Adrenal gland (tissue), 5 donors: Measurements from ENCODE around the gene CELF3.

Experiments used
- POLR2A ChIP-seq, 2 donors: fragments of 450-650 bp; IDR thresholded peaks; one replicate each; pipeline ENCODE4 v1.6.1; 2017; ENCODE audit warnings: antibody characterized with exemption in 2 of 2, mild to moderate bottlenecking in 2 of 2, moderate library complexity in 1 of 2
- TF ChIP-seq, protein P1 (sequence below), 6 experiments: fragments of 450-650 bp in 4 of 6; fragments of 200-600 bp in 2 of 6; sonication (generic) in 1 of 6; IDR thresholded peaks; 1 replicate in 5 of 6; 2 replicates in 1 of 6; pipeline versions ENCODE4 v1.5.1 to v1.8.0; 2016 to 2021; ENCODE audit warnings: antibody characterized with exemption in 6 of 6, mild to moderate bottlenecking in 2 of 6, moderate library complexity in 1 of 6
- donor health status: DM: no; HTN: no; CAD: no.

DNA sequence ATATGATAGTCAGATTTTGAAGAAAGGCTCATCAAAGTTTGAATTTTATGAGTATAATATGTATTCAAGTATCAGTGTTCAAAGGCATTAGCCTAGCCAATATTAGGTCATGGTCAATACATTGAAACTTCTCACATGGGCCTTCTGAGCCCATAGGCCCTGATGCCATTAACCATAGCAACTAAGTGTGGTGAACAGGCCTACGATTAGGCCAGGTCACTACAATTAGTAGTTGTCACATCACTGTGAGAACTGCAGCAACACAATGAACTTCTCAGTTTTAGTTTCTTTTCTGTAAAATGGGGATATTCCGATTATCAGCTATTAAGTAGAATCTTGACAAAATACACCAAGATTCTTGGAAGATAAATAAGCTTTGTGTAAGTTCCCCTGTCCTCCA is 30.0 kb downstream of the CELF3 start:
- TF ChIP-seq, protein P1, sequence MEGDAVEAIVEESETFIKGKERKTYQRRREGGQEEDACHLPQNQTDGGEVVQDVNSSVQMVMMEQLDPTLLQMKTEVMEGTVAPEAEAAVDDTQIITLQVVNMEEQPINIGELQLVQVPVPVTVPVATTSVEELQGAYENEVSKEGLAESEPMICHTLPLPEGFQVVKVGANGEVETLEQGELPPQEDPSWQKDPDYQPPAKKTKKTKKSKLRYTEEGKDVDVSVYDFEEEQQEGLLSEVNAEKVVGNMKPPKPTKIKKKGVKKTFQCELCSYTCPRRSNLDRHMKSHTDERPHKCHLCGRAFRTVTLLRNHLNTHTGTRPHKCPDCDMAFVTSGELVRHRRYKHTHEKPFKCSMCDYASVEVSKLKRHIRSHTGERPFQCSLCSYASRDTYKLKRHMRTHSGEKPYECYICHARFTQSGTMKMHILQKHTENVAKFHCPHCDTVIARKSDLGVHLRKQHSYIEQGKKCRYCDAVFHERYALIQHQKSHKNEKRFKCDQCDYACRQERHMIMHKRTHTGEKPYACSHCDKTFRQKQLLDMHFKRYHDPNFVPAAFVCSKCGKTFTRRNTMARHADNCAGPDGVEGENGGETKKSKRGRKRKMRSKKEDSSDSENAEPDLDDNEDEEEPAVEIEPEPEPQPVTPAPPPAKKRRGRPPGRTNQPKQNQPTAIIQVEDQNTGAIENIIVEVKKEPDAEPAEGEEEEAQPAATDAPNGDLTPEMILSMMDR (IDR thresholded peaks at IDR 0.05): no peak
- TF ChIP-seq POLR2A (IDR thresholded peaks at IDR 0.05): no peak
